HepG2 (cell line): ENCODE results near the gene EIF1. TPM values are rescaled to one million over a fixed set of nuclear protein-coding genes. Genes with fewer than 3 reads are reported as not detected.

Experiments used
- DNMT3B ChIP-seq: conservative IDR thresholded peaks from 2 replicates; pipeline ENCODE4 v1.6.1; 2016; ENCODE audit warnings: missing biosample characterization, control low read depth
- DRAP1 ChIP-seq: IDR thresholded peaks from 2 replicates; pipeline ENCODE4 v1.6.1; 2016; ENCODE audit warnings: missing genetic modification reagents, missing compliant biosample characterization
- E2F1 ChIP-seq: sonication (generic); formaldehyde crosslinking; IDR thresholded peaks from 2 replicates; pipeline ENCODE4 v1.5.0; 2020; ENCODE audit warnings: missing genetic modification reagents
- FOSL2 ChIP-seq: sonication (generic); formaldehyde crosslinking; IDR thresholded peaks from 2 replicates; pipeline ENCODE4 v1.4.0; 2020; ENCODE audit warnings: missing genetic modification reagents
- HNRNPL ChIP-seq: fragments of 200-400 bp; formaldehyde crosslinking; IDR thresholded peaks from 2 replicates; pipeline ENCODE4 v1.6.1; 2017; ENCODE audit warnings: mild to moderate bottlenecking, low read depth, low read length
- MLLT10 ChIP-seq: sonication (generic); formaldehyde crosslinking; IDR thresholded peaks from 2 replicates; pipeline ENCODE4 v1.4.0; 2020; ENCODE audit warnings: missing genetic modification reagents
- NFKBIZ ChIP-seq: IDR thresholded peaks from 2 replicates; pipeline ENCODE4 v1.6.1; 2018; ENCODE audit warnings: missing genetic modification reagents, missing compliant biosample characterization
- NKX3-1 ChIP-seq: sonication (generic); formaldehyde crosslinking; IDR thresholded peaks from 2 replicates; pipeline ENCODE4 v1.5.0; 2020; ENCODE audit warnings: missing genetic modification reagents
- PHF8 ChIP-seq: sonication (generic); formaldehyde crosslinking; IDR thresholded peaks from 2 replicates; pipeline ENCODE4 v1.5.0; 2020; ENCODE audit warnings: missing genetic modification reagents
- POLR2G ChIP-seq: fragments of 200-400 bp; formaldehyde crosslinking; IDR thresholded peaks from 2 replicates; pipeline ENCODE4 v1.6.1; 2018; ENCODE audit warnings: mild to moderate bottlenecking, low read depth, low read length, moderate library complexity
- RBM39 ChIP-seq: fragments of 200-400 bp; formaldehyde crosslinking; IDR thresholded peaks from one replicate; pipeline ENCODE4 v1.6.1; 2018; ENCODE audit warnings: antibody characterized with exemption, mild to moderate bottlenecking, low read depth, low read length; ENCODE audit not compliant: poor library complexity, severe bottlenecking
- ZFP36L2 ChIP-seq: sonication (generic); formaldehyde crosslinking; IDR thresholded peaks from 2 replicates; pipeline ENCODE4 v1.4.0; 2020; ENCODE audit warnings: missing genetic modification reagents
- ZIK1 ChIP-seq: sonication (generic); formaldehyde crosslinking; IDR thresholded peaks from 2 replicates; pipeline ENCODE4 v1.5.0; 2020; ENCODE audit warnings: mild to moderate bottlenecking, low read depth, missing genetic modification reagents, borderline replicate concordance
- ZNF451 ChIP-seq: sonication (generic); formaldehyde crosslinking; IDR thresholded peaks from 2 replicates; pipeline ENCODE4 v1.5.0; 2020; ENCODE audit warnings: mild to moderate bottlenecking, missing genetic modification reagents
- ZNF552 ChIP-seq: sonication (generic); formaldehyde crosslinking; IDR thresholded peaks from 2 replicates; pipeline ENCODE4 v1.9.0; 2022; ENCODE audit warnings: missing genetic modification reagents, mild to moderate bottlenecking, borderline replicate concordance
- ZNF737 ChIP-seq: sonication (generic); formaldehyde crosslinking; IDR thresholded peaks from 2 replicates; pipeline ENCODE4 v1.5.0; 2020; ENCODE audit warnings: missing genetic modification reagents, mild to moderate bottlenecking, borderline replicate concordance
- ZSCAN31 ChIP-seq: sonication (generic); formaldehyde crosslinking; IDR thresholded peaks from 2 replicates; pipeline ENCODE4 v1.5.0; 2020; ENCODE audit warnings: low read depth, mild to moderate bottlenecking, missing genetic modification reagents
- polyA plus RNA-seq, 8 experiments: library from polyadenylated mRNA; depleted of rRNA in 3 of 8; stranded (reverse) in 7 of 8; unstranded in 1 of 8; fragments of >200 nt; fragmentation: Illumina TruSeq in 4 of 8; extraction: Trizol in 4 of 8; gene quantifications; 2 replicates each; pipeline versions ENCODE4 v1.2.1 to v1.2.3, GENCODE V29; 2011 to 2016; ENCODE audit warnings: low read depth in 4 of 8, missing spikeins in 1 of 8, mixed read lengths in 1 of 8; ENCODE audit not compliant: insufficient read depth in 1 of 8
- total RNA-seq, 5 experiments: library from RNA; depleted of rRNA; stranded (reverse); fragments of >200 nt; fragmentation: Illumina TruSeq; extraction: Trizol; gene quantifications; 2 replicates each; pipeline ENCODE4 v1.2.3, GENCODE V29; 2016; ENCODE audit warnings: low read depth in 1 of 5
- TF ChIP-seq, protein P1 (sequence below): sonication (generic); formaldehyde crosslinking; IDR thresholded peaks from 2 replicates; pipeline ENCODE4 v1.4.0; 2020; ENCODE audit warnings: missing genetic modification reagents
- TF ChIP-seq, protein P2 (sequence below): sonication (generic); formaldehyde crosslinking; IDR thresholded peaks from 2 replicates; pipeline ENCODE4 v1.8.0; 2022; ENCODE audit warnings: mild to moderate bottlenecking, missing genetic modification reagents, borderline replicate concordance
- TF ChIP-seq, protein P3 (sequence below): sonication (generic); formaldehyde crosslinking; IDR thresholded peaks from 2 replicates; pipeline ENCODE4 v1.4.0; 2020; ENCODE audit warnings: missing genetic modification reagents, mild to moderate bottlenecking, borderline replicate concordance

The EIF1 gene
- total and polyA plus RNA-seq, 2 of the 13 experiments (the other 11 are each of a cell fraction or from before 2014, with no cell fraction given): 147 to 517 TPM

DNA sequence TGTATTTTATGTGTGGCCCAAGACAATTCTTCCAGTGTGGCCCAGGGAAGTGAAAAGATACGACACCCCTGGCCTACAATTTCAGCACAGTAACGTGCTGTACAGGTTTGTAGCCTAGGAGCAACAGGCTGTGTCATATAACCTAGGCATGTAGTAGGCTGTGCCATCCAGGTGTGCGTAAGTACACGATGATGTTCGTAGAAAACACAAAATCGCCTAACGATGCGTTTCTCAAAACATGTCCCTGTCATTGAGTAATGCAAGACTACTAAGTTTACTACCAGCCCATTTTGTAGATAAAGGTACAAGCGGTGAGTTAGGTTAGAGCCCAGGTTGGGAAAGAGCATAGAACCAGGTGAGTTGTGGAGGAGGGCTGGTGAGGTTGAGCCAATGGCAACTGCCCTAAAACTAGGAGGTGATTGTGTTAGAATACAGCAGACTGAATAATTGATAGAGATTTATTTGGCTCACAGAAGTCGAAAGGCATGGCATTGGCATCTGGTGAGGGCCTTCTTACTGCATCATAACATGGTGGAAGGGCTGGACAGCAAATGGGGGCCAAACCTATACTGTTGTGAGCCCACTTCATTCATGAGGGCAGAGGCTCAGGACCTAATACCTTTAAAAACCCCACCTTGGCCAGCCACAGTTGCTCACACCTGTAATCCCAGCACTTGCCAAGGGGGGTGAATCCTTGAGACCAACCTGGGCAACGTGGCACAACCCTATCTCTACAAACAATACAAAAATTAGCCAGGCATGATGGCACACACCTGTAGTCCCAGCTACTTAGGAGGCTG is 4.2 kb downstream of the EIF1 start (continued):
- TF ChIP-seq, protein P1, sequence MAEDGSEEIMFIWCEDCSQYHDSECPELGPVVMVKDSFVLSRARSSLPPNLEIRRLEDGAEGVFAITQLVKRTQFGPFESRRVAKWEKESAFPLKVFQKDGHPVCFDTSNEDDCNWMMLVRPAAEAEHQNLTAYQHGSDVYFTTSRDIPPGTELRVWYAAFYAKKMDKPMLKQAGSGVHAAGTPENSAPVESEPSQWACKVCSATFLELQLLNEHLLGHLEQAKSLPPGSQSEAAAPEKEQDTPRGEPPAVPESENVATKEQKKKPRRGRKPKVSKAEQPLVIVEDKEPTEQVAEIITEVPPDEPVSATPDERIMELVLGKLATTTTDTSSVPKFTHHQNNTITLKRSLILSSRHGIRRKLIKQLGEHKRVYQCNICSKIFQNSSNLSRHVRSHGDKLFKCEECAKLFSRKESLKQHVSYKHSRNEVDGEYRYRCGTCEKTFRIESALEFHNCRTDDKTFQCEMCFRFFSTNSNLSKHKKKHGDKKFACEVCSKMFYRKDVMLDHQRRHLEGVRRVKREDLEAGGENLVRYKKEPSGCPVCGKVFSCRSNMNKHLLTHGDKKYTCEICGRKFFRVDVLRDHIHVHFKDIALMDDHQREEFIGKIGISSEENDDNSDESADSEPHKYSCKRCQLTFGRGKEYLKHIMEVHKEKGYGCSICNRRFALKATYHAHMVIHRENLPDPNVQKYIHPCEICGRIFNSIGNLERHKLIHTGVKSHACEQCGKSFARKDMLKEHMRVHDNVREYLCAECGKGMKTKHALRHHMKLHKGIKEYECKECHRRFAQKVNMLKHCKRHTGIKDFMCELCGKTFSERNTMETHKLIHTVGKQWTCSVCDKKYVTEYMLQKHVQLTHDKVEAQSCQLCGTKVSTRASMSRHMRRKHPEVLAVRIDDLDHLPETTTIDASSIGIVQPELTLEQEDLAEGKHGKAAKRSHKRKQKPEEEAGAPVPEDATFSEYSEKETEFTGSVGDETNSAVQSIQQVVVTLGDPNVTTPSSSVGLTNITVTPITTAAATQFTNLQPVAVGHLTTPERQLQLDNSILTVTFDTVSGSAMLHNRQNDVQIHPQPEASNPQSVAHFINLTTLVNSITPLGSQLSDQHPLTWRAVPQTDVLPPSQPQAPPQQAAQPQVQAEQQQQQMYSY (CRISPR knock-in tag): no peak
- no peak for TF ChIP-seq RBM39
- TF ChIP-seq PHF8 (CRISPR knock-in tag): no peak
- no peak for TF ChIP-seq ZIK1
- no peak for TF ChIP-seq ZNF737 (CRISPR knock-in tag)
- TF ChIP-seq, protein P2, sequence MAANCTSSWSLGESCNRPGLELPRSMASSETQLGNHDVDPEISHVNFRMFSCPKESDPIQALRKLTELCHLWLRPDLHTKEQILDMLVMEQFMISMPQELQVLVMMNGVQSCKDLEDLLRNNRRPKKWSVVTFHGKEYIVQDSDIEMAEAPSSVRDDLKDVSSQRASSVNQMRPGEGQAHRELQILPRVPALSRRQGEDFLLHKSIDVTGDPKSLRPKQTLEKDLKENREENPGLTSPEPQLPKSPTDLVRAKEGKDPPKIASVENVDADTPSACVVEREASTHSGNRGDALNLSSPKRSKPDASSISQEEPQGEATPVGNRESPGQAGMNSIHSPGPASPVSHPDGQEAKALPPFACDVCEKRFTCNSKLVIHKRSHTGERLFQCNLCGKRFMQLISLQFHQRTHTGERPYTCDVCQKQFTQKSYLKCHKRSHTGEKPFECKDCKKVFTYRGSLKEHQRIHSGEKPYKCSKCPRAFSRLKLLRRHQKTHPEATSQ (CRISPR knock-in tag): no peak
- TF ChIP-seq NKX3-1 (CRISPR knock-in tag): no peak
- no peak for TF ChIP-seq NFKBIZ (CRISPR knock-in tag)
- TF ChIP-seq ZNF451: no peak
- TF ChIP-seq POLR2G: peak; percentile 67
- 0 out of 2 replicates have a peak, but pooled peaks have one; percentile 23 for TF ChIP-seq DNMT3B
- TF ChIP-seq ZSCAN31 (CRISPR knock-in tag): no peak
- TF ChIP-seq DRAP1 (CRISPR knock-in tag): no peak
- TF ChIP-seq HNRNPL: no peak
- no peak for TF ChIP-seq E2F1
- TF ChIP-seq FOSL2 (CRISPR knock-in tag): no peak
- TF ChIP-seq, protein P3, sequence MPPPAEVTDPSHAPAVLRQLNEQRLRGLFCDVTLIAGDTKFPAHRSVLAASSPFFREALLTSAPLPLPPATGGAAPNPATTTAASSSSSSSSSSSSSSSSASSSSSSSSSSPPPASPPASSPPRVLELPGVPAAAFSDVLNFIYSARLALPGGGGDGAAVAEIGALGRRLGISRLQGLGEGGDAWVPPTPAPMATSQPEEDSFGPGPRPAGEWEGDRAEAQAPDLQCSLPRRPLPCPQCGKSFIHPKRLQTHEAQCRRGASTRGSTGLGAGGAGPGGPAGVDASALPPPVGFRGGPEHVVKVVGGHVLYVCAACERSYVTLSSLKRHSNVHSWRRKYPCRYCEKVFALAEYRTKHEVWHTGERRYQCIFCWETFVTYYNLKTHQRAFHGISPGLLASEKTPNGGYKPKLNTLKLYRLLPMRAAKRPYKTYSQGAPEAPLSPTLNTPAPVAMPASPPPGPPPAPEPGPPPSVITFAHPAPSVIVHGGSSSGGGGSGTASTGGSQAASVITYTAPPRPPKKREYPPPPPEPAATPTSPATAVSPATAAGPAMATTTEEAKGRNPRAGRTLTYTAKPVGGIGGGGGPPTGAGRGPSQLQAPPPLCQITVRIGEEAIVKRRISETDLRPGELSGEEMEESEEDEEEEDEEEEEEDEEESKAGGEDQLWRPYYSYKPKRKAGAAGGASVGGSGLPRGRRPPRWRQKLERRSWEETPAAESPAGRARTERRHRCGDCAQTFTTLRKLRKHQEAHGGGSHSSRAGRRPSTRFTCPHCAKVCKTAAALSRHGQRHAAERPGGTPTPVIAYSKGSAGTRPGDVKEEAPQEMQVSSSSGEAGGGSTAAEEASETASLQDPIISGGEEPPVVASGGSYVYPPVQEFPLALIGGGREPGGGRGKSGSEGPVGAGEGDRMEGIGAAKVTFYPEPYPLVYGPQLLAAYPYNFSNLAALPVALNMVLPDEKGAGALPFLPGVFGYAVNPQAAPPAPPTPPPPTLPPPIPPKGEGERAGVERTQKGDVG (CRISPR knock-in tag): no peak
- TF ChIP-seq ZNF552 (CRISPR knock-in tag): no peak
- no peak for TF ChIP-seq MLLT10
- no peak for TF ChIP-seq ZFP36L2 (CRISPR knock-in tag)
